H9 (cell line): Measurements from ENCODE around the gene CCDC93. TPM values are rescaled to one million over a fixed set of nuclear protein-coding genes. Genes with fewer than 3 reads are reported as not detected.

Experiments
- DNase-seq: peaks from one replicate; pipeline ENCODE4 v3.0.0-alpha.2; 2017
- H2AFZ ChIP-seq: one replicate; pipeline ENCODE4 v1.6.1; 2013; ENCODE audit warnings: mild to moderate bottlenecking, low read length, control low read depth, moderate library complexity
- H2AK5ac ChIP-seq: 2 replicates; pipeline ENCODE4 v1.6.1; 2013; ENCODE audit warnings: low read length, control low read depth, mixed read lengths; ENCODE audit not compliant: insufficient read length
- H2BK120ac ChIP-seq: one replicate; pipeline ENCODE4 v1.6.1; 2013; ENCODE audit warnings: low read depth, mild to moderate bottlenecking, low read length, control low read depth, inconsistent platforms; ENCODE audit not compliant: poor library complexity, severe bottlenecking
- H2BK12ac ChIP-seq: 2 replicates; pipeline ENCODE4 v1.6.1; 2013; ENCODE audit warnings: low read length, control low read depth, mixed read lengths, low read depth; ENCODE audit not compliant: insufficient read length
- H2BK15ac ChIP-seq: 2 replicates; pipeline ENCODE4 v1.6.1; 2013; ENCODE audit warnings: low read depth, low read length, control low read depth
- H2BK20ac ChIP-seq: one replicate; pipeline ENCODE4 v1.6.1; 2013; ENCODE audit warnings: low read depth, mild to moderate bottlenecking, low read length, control low read depth, inconsistent platforms; ENCODE audit not compliant: poor library complexity, severe bottlenecking
- H2BK5ac ChIP-seq: 2 replicates; pipeline ENCODE4 v1.6.1; 2013; ENCODE audit warnings: low read length, control low read depth, mixed read lengths; ENCODE audit not compliant: insufficient read length
- H3K14ac ChIP-seq: 2 replicates; pipeline ENCODE4 v1.6.1; 2013; ENCODE audit warnings: low read length, control low read depth; ENCODE audit not compliant: insufficient read depth
- H3K18ac ChIP-seq: 2 replicates; pipeline ENCODE4 v1.6.1; 2013; ENCODE audit warnings: low read depth, mild to moderate bottlenecking, mixed read lengths, low read length, control low read depth; ENCODE audit not compliant: insufficient read length
- H3K23ac ChIP-seq: 2 replicates; pipeline ENCODE4 v1.6.1; 2013; ENCODE audit warnings: low read length, control low read depth, mixed read lengths, low read depth; ENCODE audit not compliant: insufficient read length
- H3K23me2 ChIP-seq: 2 replicates; pipeline ENCODE4 v1.6.1; 2013; ENCODE audit warnings: low read depth, mild to moderate bottlenecking, mixed read lengths, low read length, control low read depth; ENCODE audit not compliant: insufficient read length, poor library complexity, severe bottlenecking
- H3K27ac ChIP-seq: 2 replicates; pipeline ENCODE4 v1.5.1; 2013; ENCODE audit warnings: low read length, control low read depth, mixed read lengths, low read depth; ENCODE audit not compliant: insufficient read length
- H3K27me3 ChIP-seq: 2 replicates; pipeline ENCODE4 v1.6.1; 2013; ENCODE audit warnings: low read length, control low read depth, inconsistent platforms; ENCODE audit not compliant: insufficient read depth
- H3K4ac ChIP-seq: 2 replicates; pipeline ENCODE4 v1.6.1; 2013; ENCODE audit warnings: low read depth, mild to moderate bottlenecking, control low read depth, inconsistent platforms, low read length, moderate library complexity
- H3K4me1 ChIP-seq: 2 replicates; pipeline ENCODE4 v1.6.1; 2013; ENCODE audit warnings: low read length, control low read depth, inconsistent platforms; ENCODE audit not compliant: insufficient read depth
- H3K4me2 ChIP-seq: 2 replicates; pipeline ENCODE4 v1.6.1; 2013; ENCODE audit warnings: low read length, control low read depth, mixed read lengths; ENCODE audit not compliant: insufficient read length, insufficient read depth
- H3K56ac ChIP-seq: 2 replicates; pipeline ENCODE4 v1.6.1; 2013; ENCODE audit warnings: low read depth, mild to moderate bottlenecking, mixed read lengths, low read length, control low read depth; ENCODE audit not compliant: insufficient read length
- H3K79me1 ChIP-seq: 2 replicates; pipeline ENCODE4 v1.6.1; 2013; ENCODE audit warnings: low read depth, mild to moderate bottlenecking, moderate library complexity, low read length, control low read depth, inconsistent platforms; ENCODE audit not compliant: insufficient read depth, poor library complexity, severe bottlenecking
- H3K79me2 ChIP-seq: 2 replicates; pipeline ENCODE4 v1.6.1; 2013; ENCODE audit warnings: low read length, control low read depth, inconsistent platforms; ENCODE audit not compliant: insufficient read depth
- H3K9ac ChIP-seq: 2 replicates; pipeline ENCODE4 v1.6.1; 2013; ENCODE audit warnings: low read length, control low read depth, mixed read lengths; ENCODE audit not compliant: insufficient read length; ENCODE audit errors: extremely low read depth
- H3K9me3 ChIP-seq: one replicate; pipeline ENCODE4 v1.6.1; 2013; ENCODE audit warnings: low read depth, low read length, inconsistent platforms; ENCODE audit not compliant: control insufficient read depth
- H3T11ph ChIP-seq: one replicate; pipeline ENCODE4 v1.6.1; 2013; ENCODE audit warnings: mild to moderate bottlenecking, low read length, control low read depth, inconsistent platforms
- H4K20me1 ChIP-seq: one replicate; pipeline ENCODE4 v1.6.1; 2013; ENCODE audit not compliant: control insufficient read depth, insufficient read length, insufficient read depth
- H4K5ac ChIP-seq: 2 replicates; pipeline ENCODE4 v1.6.1; 2013; ENCODE audit warnings: low read depth, mild to moderate bottlenecking, mixed read lengths, low read length, control low read depth; ENCODE audit not compliant: insufficient read length
- H4K8ac ChIP-seq: replicated peaks from 2 replicates; pipeline ENCODE4 v1.6.1; 2013; ENCODE audit warnings: low read length, control low read depth, mixed read lengths, low read depth; ENCODE audit not compliant: insufficient read length
- H4K91ac ChIP-seq: 2 replicates; pipeline ENCODE4 v1.6.1; 2013; ENCODE audit warnings: low read depth, mild to moderate bottlenecking, moderate library complexity, mixed read lengths, low read length, control low read depth; ENCODE audit not compliant: insufficient read length
- H3K27ac Mint-ChIP-seq, 3 experiments: 2 replicates in 2 of 3; 3 replicates in 1 of 3; pipeline ENCODE4 v1.8.0; 2020 to 2021; ENCODE audit warnings: mixed read lengths in 3 of 3, mild to moderate bottlenecking in 1 of 3, moderate library complexity in 1 of 3
- H3K27me3 Mint-ChIP-seq: 2 replicates; pipeline ENCODE4 v1.8.0; 2021; ENCODE audit warnings: low read depth, mild to moderate bottlenecking, moderate library complexity, mixed read lengths
- H3K36me3 Mint-ChIP-seq, 3 experiments: 2 replicates in 2 of 3; 3 replicates in 1 of 3; pipeline ENCODE4 v1.8.0; 2020 to 2021; ENCODE audit warnings: low read depth in 3 of 3, mixed read lengths in 3 of 3; ENCODE audit not compliant: insufficient read depth in 1 of 3
- H3K4me1 Mint-ChIP-seq, 2 experiments: 2 replicates each; pipeline ENCODE4 v1.8.0; 2020; ENCODE audit warnings: mixed read lengths in 2 of 2
- H3K4me3 Mint-ChIP-seq, 2 experiments: 2 replicates in 1 of 2; 3 replicates in 1 of 2; pipeline ENCODE4 v1.8.0; 2020 to 2021; ENCODE audit warnings: mild to moderate bottlenecking in 2 of 2, mixed read lengths in 2 of 2, moderate library complexity in 1 of 2
- H3K9me3 Mint-ChIP-seq, 2 experiments: 2 replicates in 1 of 2; 3 replicates in 1 of 2; pipeline ENCODE4 v1.8.0; 2020; ENCODE audit warnings: mild to moderate bottlenecking in 2 of 2, mixed read lengths in 2 of 2, moderate library complexity in 1 of 2
- CTCF ChIP-seq: fragments of 200-600 bp; sonication (generic); conservative IDR thresholded peaks from 3 replicates; pipeline ENCODE4 v1.8.0; 2021; ENCODE audit warnings: antibody characterized with exemption, mild to moderate bottlenecking
- total RNA-seq: library from RNA; stranded (reverse); gene quantifications from 2 replicates; pipeline ENCODE4 v1.2.1, GENCODE V29; 2021

CCDC93 gene
- total RNA-seq, 1 experiment from 2014 or later: 16.4 TPM

GRCh38 chr2:118031566-118031965, 17.7 kb upstream of the CCDC93 start:
- H3K36me3 Mint-ChIP-seq: peaks cover 0 to 2% (median 0%) of the 10 kb centered on the region in 3 experiments; a peak in 1 of 7 replicates

More at GRCh38 chr2:118031566-118031965, 17.7 kb upstream of the CCDC93 start:
- Histone ChIP-seq H2AK5ac (no peak overlapping the region), H3K27me3 (no peaks in the 10 kb centered on the region), H2AFZ (no peak overlapping the region), H3K79me1 (no peaks in the 10 kb centered on the region), H2BK5ac (no peak overlapping the region), H4K91ac (no peak overlapping the region), H3K56ac (no peak overlapping the region), H4K5ac (no peak overlapping the region), H4K8ac (no peak overlapping the region), H2BK12ac (no peak overlapping the region), H2BK120ac (no peak overlapping the region), H3K9ac (no peak overlapping the region), H3T11ph (no peak overlapping the region), H3K14ac (no peak overlapping the region), H3K4me1 (no peaks in the 10 kb centered on the region; the same call in 1 of the 2 replicates), H4K20me1 (no peaks in the 10 kb centered on the region), H3K4ac (no peak overlapping the region), H3K18ac (no peak overlapping the region), H2BK15ac (no peak overlapping the region), H2BK20ac (no peak overlapping the region), H3K9me3 (no peaks in the 10 kb centered on the region), H3K23me2 (no peaks in the 10 kb centered on the region), H3K27ac (no peak overlapping the region), H3K79me2 (no peaks in the 10 kb centered on the region), H3K4me2 (no peak overlapping the region), H3K23ac (no peak overlapping the region)
- H3K4me3 Mint-ChIP-seq: no peak overlapping the region
- peaks cover 6 to 7% of the 10 kb centered on the region in 2 experiments; a peak in 3 of 5 replicates for H3K9me3 Mint-ChIP-seq
- peaks cover 14 to 15% of the 10 kb centered on the region in 2 experiments for H3K4me1 Mint-ChIP-seq
- H3K27ac Mint-ChIP-seq: no peak overlapping the region
- TF ChIP-seq CTCF: no peak
- DNase-seq: no peak
- H3K27me3 Mint-ChIP-seq: peaks cover 10% of the 10 kb centered on the region
